IMR-90 (cell line): Measurements from ENCODE around the gene RPE. TPM values are rescaled to one million over a fixed set of nuclear protein-coding genes. Genes with fewer than 3 reads are reported as not detected.

Experiments used
- ATAC-seq: fragments of 200-7000 bp; cut with Tn5 transposase; 2 replicates; pipeline ENCODE4 v1.9.1; 2020; ENCODE audit warnings: low read depth, mild to moderate bottlenecking, moderate library complexity
- BruUV-seq: library from RNA; stranded (reverse); fragments of 400-500 nt; replicated peaks from 2 replicates; lab custom pipeline; 2021; lab: Mats Ljungman, UMichigan
- CTCF ChIA-PET: fragments of 300-600 bp; formaldehyde crosslinking; extraction: SDS; loops from one replicate; lab custom pipeline; 2021; ENCODE audit warnings: antibody characterized with exemption; lab: Yijun Ruan, JAX
- POLR2A ChIA-PET: fragments of 300-600 bp; sonication (Branson Sonifier 250); formaldehyde crosslinking; loops from one replicate; lab custom pipeline; 2022; ENCODE audit warnings: antibody characterized with exemption; ENCODE audit not compliant: unreplicated experiment; lab: Charles Lee
- DNase-seq: peaks from one replicate; pipeline ENCODE4 v3.0.0; 2013
- H2AFZ ChIP-seq: replicated peaks from 2 replicates; pipeline ENCODE3; 2013; ENCODE audit warnings: low read length, mild to moderate bottlenecking; ENCODE audit not compliant: poor library complexity
- H2AK5ac ChIP-seq: 2 replicates; pipeline ENCODE4 v1.6.1; 2013; ENCODE audit warnings: low read depth, low read length, inconsistent platforms
- H2AK9ac ChIP-seq: replicated peaks from 2 replicates; pipeline ENCODE3; 2013; ENCODE audit warnings: mild to moderate bottlenecking, low read depth, low read length, moderate library complexity; ENCODE audit not compliant: poor library complexity
- H2BK120ac ChIP-seq: 2 replicates; pipeline ENCODE4 v1.6.1; 2013; ENCODE audit warnings: low read depth, low read length, inconsistent platforms
- H2BK15ac ChIP-seq: 3 replicates; pipeline ENCODE4 v1.6.1; 2013; ENCODE audit warnings: low read depth, low read length, inconsistent platforms
- H2BK20ac ChIP-seq: 2 replicates; pipeline ENCODE4 v1.6.1; 2013; ENCODE audit warnings: low read depth, mild to moderate bottlenecking, inconsistent platforms, low read length, moderate library complexity
- H2BK5ac ChIP-seq: 2 replicates; pipeline ENCODE4 v1.6.1; 2013; ENCODE audit warnings: mild to moderate bottlenecking, low read depth, low read length, inconsistent platforms; ENCODE audit not compliant: poor library complexity, severe bottlenecking
- H3K14ac ChIP-seq: replicated peaks from 2 replicates; pipeline ENCODE4 v1.6.1; 2013; ENCODE audit warnings: low read depth, low read length, inconsistent platforms
- H3K18ac ChIP-seq: 2 replicates; pipeline ENCODE4 v1.6.1; 2013; ENCODE audit warnings: low read depth, low read length, control low read depth
- H3K23ac ChIP-seq: 2 replicates; pipeline ENCODE4 v1.6.1; 2013; ENCODE audit warnings: low read depth, low read length, inconsistent platforms
- H3K27ac ChIP-seq: 2 replicates; pipeline ENCODE4 v1.5.1; 2013; ENCODE audit warnings: mild to moderate bottlenecking, control low read depth, low read length; ENCODE audit not compliant: insufficient read depth
- H3K27me3 ChIP-seq: 2 replicates; pipeline ENCODE4 v1.6.1; 2013; ENCODE audit warnings: low read length; ENCODE audit not compliant: control insufficient read depth, insufficient read depth
- H3K36me3 ChIP-seq: 2 replicates; pipeline ENCODE4 v1.6.1; 2013; ENCODE audit warnings: low read length, mixed read lengths; ENCODE audit not compliant: control insufficient read depth, insufficient read depth
- H3K4ac ChIP-seq: 2 replicates; pipeline ENCODE4 v1.6.1; 2013; ENCODE audit warnings: low read depth, low read length, inconsistent platforms
- H3K4me1 ChIP-seq: 2 replicates; pipeline ENCODE4 v1.6.1; 2013; ENCODE audit warnings: low read length, mixed read lengths; ENCODE audit not compliant: control insufficient read depth, insufficient read depth
- H3K4me2 ChIP-seq: 2 replicates; pipeline ENCODE4 v1.6.1; 2013; ENCODE audit warnings: low read depth, mild to moderate bottlenecking, control low read depth, low read length, moderate library complexity
- H3K4me3 ChIP-seq: 2 replicates; pipeline ENCODE4 v1.5.1; 2013; ENCODE audit warnings: low read depth, mild to moderate bottlenecking, control low read depth, low read length, moderate library complexity; ENCODE audit not compliant: insufficient read depth
- H3K56ac ChIP-seq: 2 replicates; pipeline ENCODE4 v1.6.1; 2013; ENCODE audit warnings: low read length, inconsistent platforms; ENCODE audit not compliant: insufficient read depth; ENCODE audit errors: extremely low read depth
- H3K79me1 ChIP-seq, 2 experiments: 2 replicates each; pipeline ENCODE4 v1.6.1; 2013; ENCODE audit warnings: low read length in 2 of 2, inconsistent platforms in 1 of 2, low read depth in 1 of 2
- H3K9ac ChIP-seq: 2 replicates; pipeline ENCODE4 v1.6.1; 2013; ENCODE audit warnings: low read depth, low read length, control low read depth
- H3K9me1 ChIP-seq: 2 replicates; pipeline ENCODE4 v1.6.1; 2013; ENCODE audit warnings: low read length, inconsistent platforms; ENCODE audit not compliant: insufficient read depth
- H3K9me3 ChIP-seq: 2 replicates; pipeline ENCODE4 v1.6.1; 2013; ENCODE audit warnings: low read length; ENCODE audit not compliant: control insufficient read depth, insufficient read depth
- H4K20me1 ChIP-seq: 2 replicates; pipeline ENCODE4 v1.6.1; 2013; ENCODE audit warnings: low read length, inconsistent platforms; ENCODE audit not compliant: insufficient read depth
- H4K5ac ChIP-seq: 2 replicates; pipeline ENCODE4 v1.6.1; 2013; ENCODE audit warnings: mild to moderate bottlenecking, low read depth, low read length, control low read depth
- H4K8ac ChIP-seq, 2 experiments: 2 replicates each; pipeline ENCODE4 v1.6.1; 2013; ENCODE audit warnings: low read depth in 2 of 2, low read length in 2 of 2, control low read depth in 1 of 2, inconsistent platforms in 1 of 2
- H4K91ac ChIP-seq: 2 replicates; pipeline ENCODE4 v1.6.1; 2013; ENCODE audit warnings: low read depth, low read length, inconsistent platforms; ENCODE audit not compliant: insufficient read depth
- NFE2L2 ChIP-seq: fragments of 150-350 bp; IDR thresholded peaks from 2 replicates; pipeline ENCODE4 v1.6.1; 2016; ENCODE audit warnings: low read depth, mild to moderate bottlenecking, low read length
- POLR2A ChIP-seq: IDR thresholded peaks from 2 replicates; pipeline ENCODE4 v1.6.1; 2012; ENCODE audit warnings: mild to moderate bottlenecking, low read depth, low read length
- WGBS, 2 experiments: methylation state at CpG; one replicate each; pipeline versions ENCODE4 v1.1.5 to v1.1.7; 2013; ENCODE audit warnings: missing lambda C conversion rate in 2 of 2; ENCODE audit not compliant: insufficient read length in 1 of 2; ENCODE audit errors: extremely low coverage in 2 of 2; 5-methylcytosine and 5-hydroxymethylcytosine counted together
- dilution Hi-C: fragments of 300-500 bp; cut with HindIII; formaldehyde crosslinking; loops from one replicate; pipeline ENCODE4 v1.14.3; 2018; ENCODE audit warnings: low sequenced_read_pairs; ENCODE audit not compliant: unreplicated experiment
- in situ Hi-C: fragments of 300-500 bp; cut with MboI; formaldehyde crosslinking; loops from 3 replicates; pipeline ENCODE4 v1.14.3; 2019; ENCODE audit warnings: low sequenced_read_pairs, inconsistent platforms, mixed read lengths
- intact Hi-C: fragments of 100-400 bp; cut with micrococcal nuclease; formaldehyde crosslinking; loops from 2 replicates; pipeline ENCODE4 v1.10.0; 2022
- polyA plus RNA-seq, 3 experiments: library from polyadenylated mRNA; depleted of rRNA; stranded (reverse); fragments of >200 nt; gene quantifications; 2 replicates each; pipeline ENCODE4 v1.2.3, GENCODE V29; 2012; ENCODE audit warnings: low replicate concordance in 1 of 3
- total RNA-seq: library from RNA; depleted of rRNA; stranded (reverse); fragments of >200 nt; gene quantifications from 2 replicates; pipeline ENCODE4 v1.2.3, GENCODE V29; 2012

Gene RPE
- total and polyA plus RNA-seq, 2 of the 4 experiments (the other 2 are of a cell fraction), result 66.7 to 339 TPM

GRCh38 chr2:209988010-209988409, 14.4 kb upstream of the RPE start:
- no peak overlapping the region for H4K5ac ChIP-seq
- H3K27ac ChIP-seq, result no peak overlapping the region
- H4K20me1 ChIP-seq, result no peaks in the 10 kb centered on the region
- H3K14ac ChIP-seq, result no peak overlapping the region
- H2BK120ac ChIP-seq, result no peak overlapping the region
- H3K56ac ChIP-seq, result no peak overlapping the region
- ATAC-seq (no peak), DNase-seq (no peak)
- H2BK20ac ChIP-seq, result no peak overlapping the region
- no peaks in the 10 kb centered on the region for H3K9me3 ChIP-seq
- H3K36me3 ChIP-seq, result no peaks in the 10 kb centered on the region
- H2AK5ac ChIP-seq, result no peak overlapping the region
- no CpG with 5 or more reads among the region's 4 CpGs for WGBS, 2 experiments
- no peak overlapping the region for H3K4me3 ChIP-seq
- H3K4me2 ChIP-seq, result no peak overlapping the region
- no TSS peak for BruUV-seq
- ChIA-PET POLR2A (no interaction called here), CTCF (no interaction called here)
- no peak overlapping the region for H4K91ac ChIP-seq
- no peaks in the 10 kb centered on the region for H3K4me1 ChIP-seq
- dilution Hi-C loops, result no loop called here
- no peak overlapping the region for H2BK5ac ChIP-seq
- H3K4ac ChIP-seq, result no peak overlapping the region
- H3K79me1 ChIP-seq, result no peaks in the 10 kb centered on the region
- H2AFZ ChIP-seq, result no peak overlapping the region
- H4K8ac ChIP-seq, result no peak overlapping the region
- H3K23ac ChIP-seq, result no peak overlapping the region
- intact Hi-C loops, result no loop called here
- no peak overlapping the region for H3K18ac ChIP-seq
- no peak overlapping the region for H3K9ac ChIP-seq
- no peaks in the 10 kb centered on the region; the same call in none of the 2 replicates for H3K27me3 ChIP-seq
- H2AK9ac ChIP-seq, result no peak overlapping the region
- TF ChIP-seq POLR2A (no peak), NFE2L2 (no peak)
- in situ Hi-C loops, result no loop called here
- H2BK15ac ChIP-seq, result no peak overlapping the region
- no peaks in the 10 kb centered on the region for H3K9me1 ChIP-seq
